Right atrium auricular region (tissue), 2 donors: Measurements from ENCODE around the gene FAM53B. TPM values are rescaled to one million over a fixed set of nuclear protein-coding genes. Genes with fewer than 3 reads are reported as not detected.

Experiments
- DNase-seq: peaks from one replicate; pipeline ENCODE4 v3.0.0-alpha.2; 2019; ENCODE audit warnings: low spot score
- H3K27ac ChIP-seq, 2 donors: fragments of 200-600 bp; sonication (generic); 1 replicate in 1 of 2; 2 replicates in 1 of 2; pipeline ENCODE4 v1.5.1; 2016 to 2019
- H3K27me3 ChIP-seq, 2 donors: fragments of 200-600 bp; sonication (generic); one replicate each; pipeline versions ENCODE4 v1.5.1 to v1.6.0; 2017 to 2019
- H3K36me3 ChIP-seq: fragments of 200-600 bp; sonication (generic); one replicate; pipeline ENCODE4 v1.5.1; 2016
- H3K4me1 ChIP-seq, 2 donors: fragments of 200-600 bp; sonication (generic); one replicate each; pipeline versions ENCODE4 v1.5.1 to v1.6.0; 2017 to 2019
- H3K4me3 ChIP-seq, 2 donors: fragments of 200-600 bp; sonication (generic); 1 replicate in 1 of 2; 2 replicates in 1 of 2; pipeline ENCODE4 v1.5.1; 2017 to 2019; ENCODE audit warnings: mild to moderate bottlenecking in 1 of 2, moderate library complexity in 1 of 2
- H3K9me3 ChIP-seq, 2 donors: fragments of 200-600 bp; sonication (generic); one replicate each; pipeline ENCODE4 v1.5.1; 2019
- total RNA-seq, 2 donors: library from RNA; depleted of rRNA; stranded (reverse); fragments of >200 nt; gene quantifications; one replicate each; pipeline ENCODE4 v1.1.0, GENCODE V29; 2016
- TF ChIP-seq, protein P1 (sequence below), 2 donors: fragments of 200-600 bp; sonication (generic); IDR thresholded peaks; one replicate each; pipeline ENCODE4 v1.5.1; 2019; ENCODE audit warnings: antibody characterized with exemption in 2 of 2

Gene FAM53B
- total RNA-seq, 2 donors from 2014 or later, result 30.3 to 31.1 TPM

DNA sequence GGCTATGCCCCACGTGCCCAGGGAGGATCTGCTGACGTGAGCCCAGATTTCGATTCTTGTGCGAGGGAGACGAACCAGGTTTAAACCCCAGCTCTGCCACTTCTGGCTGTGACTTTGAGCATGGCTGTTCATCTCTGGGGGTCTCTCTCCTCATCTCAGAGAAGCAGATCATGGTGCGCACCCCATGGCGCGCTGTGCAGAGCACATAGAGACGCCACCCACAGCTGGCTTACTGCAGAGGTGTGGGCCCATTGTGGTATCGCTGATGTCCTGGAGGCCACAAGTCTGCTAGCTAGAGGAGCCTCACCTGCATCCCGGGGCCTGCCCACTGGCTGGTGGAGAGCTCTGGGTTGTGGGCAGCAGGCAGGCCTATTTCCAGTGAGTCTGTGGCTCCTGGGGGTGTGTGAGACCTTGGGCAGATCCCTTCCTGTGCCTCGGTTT, 142.0 kb downstream of the FAM53B start:
- no peak overlapping the region for H3K4me3 ChIP-seq
- H3K4me1 ChIP-seq, result no peaks in the 10 kb centered on the region
- H3K36me3 ChIP-seq, result no peaks in the 10 kb centered on the region
- no peak for DNase-seq
- TF ChIP-seq, protein P1, sequence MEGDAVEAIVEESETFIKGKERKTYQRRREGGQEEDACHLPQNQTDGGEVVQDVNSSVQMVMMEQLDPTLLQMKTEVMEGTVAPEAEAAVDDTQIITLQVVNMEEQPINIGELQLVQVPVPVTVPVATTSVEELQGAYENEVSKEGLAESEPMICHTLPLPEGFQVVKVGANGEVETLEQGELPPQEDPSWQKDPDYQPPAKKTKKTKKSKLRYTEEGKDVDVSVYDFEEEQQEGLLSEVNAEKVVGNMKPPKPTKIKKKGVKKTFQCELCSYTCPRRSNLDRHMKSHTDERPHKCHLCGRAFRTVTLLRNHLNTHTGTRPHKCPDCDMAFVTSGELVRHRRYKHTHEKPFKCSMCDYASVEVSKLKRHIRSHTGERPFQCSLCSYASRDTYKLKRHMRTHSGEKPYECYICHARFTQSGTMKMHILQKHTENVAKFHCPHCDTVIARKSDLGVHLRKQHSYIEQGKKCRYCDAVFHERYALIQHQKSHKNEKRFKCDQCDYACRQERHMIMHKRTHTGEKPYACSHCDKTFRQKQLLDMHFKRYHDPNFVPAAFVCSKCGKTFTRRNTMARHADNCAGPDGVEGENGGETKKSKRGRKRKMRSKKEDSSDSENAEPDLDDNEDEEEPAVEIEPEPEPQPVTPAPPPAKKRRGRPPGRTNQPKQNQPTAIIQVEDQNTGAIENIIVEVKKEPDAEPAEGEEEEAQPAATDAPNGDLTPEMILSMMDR (IDR thresholded peaks at IDR 0.05), result no peak
- no peak overlapping the region for H3K27ac ChIP-seq
- no peaks in the 10 kb centered on the region for H3K27me3 ChIP-seq
- H3K9me3 ChIP-seq, result no peaks in the 10 kb centered on the region

DNA sequence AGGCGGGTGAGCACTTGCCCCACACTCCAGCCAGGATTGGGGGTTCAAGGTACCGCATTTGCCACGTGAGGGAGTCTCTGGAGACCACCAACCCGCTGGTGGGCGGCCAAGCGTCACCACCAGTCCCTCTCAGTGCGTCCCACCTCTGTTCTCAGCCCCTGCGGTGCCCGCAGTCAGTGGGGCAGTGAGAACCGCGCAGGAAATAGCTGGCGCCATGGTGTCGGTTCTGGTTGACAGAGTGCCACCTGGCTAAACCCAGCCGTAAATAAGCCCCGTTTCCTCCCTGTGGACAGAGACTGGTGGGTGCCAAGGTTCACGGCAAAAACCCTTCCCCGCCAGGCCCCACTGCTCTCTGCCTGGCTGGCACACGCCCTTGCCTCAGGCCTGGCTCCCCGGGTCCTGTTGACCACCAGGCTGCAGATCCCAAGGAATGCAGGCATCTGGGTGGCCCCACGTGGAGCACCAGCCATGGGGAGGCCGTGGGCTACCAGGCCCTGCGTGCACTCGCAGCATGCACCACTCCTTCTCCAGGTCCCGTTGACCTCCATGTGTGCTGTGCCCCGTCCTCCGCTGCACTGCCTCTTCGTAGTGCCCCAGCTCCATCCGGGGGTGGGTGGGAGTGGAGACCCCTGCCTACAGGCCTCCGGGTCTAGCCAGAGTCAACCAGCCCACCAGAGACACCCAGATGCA, 142.6 kb downstream of the FAM53B start:
- DNase-seq, result no peak

DNA sequence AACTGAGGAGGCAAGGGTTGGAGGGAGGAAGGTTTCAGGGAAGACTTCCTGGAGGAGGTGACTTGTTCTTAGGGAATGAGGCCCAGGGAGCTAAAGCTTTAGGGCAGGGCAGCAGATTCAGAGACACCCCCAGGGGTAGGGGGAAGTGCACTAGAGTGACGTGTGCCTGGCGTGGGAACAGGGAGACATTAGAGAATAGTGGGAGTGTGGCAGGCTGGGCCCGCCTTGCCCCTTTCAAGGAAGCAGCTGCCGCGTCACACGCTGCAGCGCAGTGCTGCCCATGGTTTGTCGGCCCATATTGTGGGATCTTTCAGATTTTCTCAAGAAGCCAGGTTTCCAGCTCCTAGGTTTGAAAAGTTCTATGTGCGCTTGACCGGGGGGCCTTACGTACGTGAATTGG, 143.2 kb downstream of the FAM53B start:
- DNase-seq, result no peak
- Histone ChIP-seq H3K36me3 (no peaks in the 10 kb centered on the region), H3K9me3 (no peaks in the 10 kb centered on the region), H3K4me3 (no peak overlapping the region), H3K27me3 (no peaks in the 10 kb centered on the region), H3K4me1 (no peaks in the 10 kb centered on the region), H3K27ac (no peak overlapping the region)
- TF ChIP-seq, protein P1 (IDR thresholded peaks at IDR 0.05), result no peak

More for the DNA sequence above, 142.6 kb downstream of the FAM53B start:
- Histone ChIP-seq H3K4me1 (no peaks in the 10 kb centered on the region), H3K27me3 (no peaks in the 10 kb centered on the region), H3K9me3 (no peaks in the 10 kb centered on the region), H3K36me3 (no peaks in the 10 kb centered on the region), H3K4me3 (no peak overlapping the region), H3K27ac (no peak overlapping the region)
- TF ChIP-seq, protein P1 (IDR thresholded peaks at IDR 0.05), result no peak

DNA sequence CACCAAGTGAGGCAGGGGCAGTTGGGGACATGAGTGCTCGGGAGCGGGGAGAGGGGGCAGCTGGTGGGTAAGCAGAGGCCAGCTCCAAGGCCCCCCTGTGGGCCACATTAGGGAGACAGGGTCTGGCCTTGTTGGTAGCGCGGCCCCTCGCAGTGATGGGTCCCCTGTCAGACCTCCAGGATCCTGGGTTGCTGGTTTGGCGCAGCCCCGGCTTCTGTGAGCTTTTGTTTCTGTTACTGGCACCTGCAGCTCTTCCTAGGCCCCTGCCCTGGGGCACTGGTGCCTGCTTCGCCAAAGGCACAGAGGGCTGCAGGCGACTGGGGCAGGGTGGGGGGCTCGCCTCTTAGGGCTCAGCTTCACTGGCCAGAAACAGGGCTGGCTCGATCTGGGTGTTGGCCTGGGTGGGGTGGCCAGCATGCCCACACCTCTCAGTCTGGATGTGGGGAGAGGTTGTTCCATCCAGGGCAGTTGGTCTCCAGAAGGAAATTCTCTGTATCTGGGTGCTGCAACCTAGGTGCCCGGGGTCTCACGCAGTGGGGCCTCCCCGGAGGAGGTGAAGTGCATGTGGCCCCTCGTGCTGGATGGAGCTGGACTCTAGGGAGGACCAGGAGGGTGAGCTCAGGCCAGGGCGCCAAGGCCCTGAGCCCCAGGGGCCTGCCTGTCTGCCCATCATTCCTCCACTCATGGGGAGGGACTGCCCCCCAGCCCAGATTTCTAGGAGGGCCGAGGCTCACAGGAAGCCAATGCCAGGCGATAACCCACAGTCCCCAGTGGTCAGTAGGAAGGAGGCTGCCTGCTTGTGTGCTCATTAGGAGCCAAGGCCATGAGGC, 143.9 kb downstream of the FAM53B start:
- no peak overlapping the region for H3K4me3 ChIP-seq
- H3K9me3 ChIP-seq, result no peaks in the 10 kb centered on the region
- DNase-seq, result no peak
- no peaks in the 10 kb centered on the region for H3K27me3 ChIP-seq
- H3K27ac ChIP-seq, result no peak overlapping the region
- no peaks in the 10 kb centered on the region for H3K36me3 ChIP-seq
- no peaks in the 10 kb centered on the region for H3K4me1 ChIP-seq
- TF ChIP-seq, protein P1 (IDR thresholded peaks at IDR 0.05), result no peak

DNA sequence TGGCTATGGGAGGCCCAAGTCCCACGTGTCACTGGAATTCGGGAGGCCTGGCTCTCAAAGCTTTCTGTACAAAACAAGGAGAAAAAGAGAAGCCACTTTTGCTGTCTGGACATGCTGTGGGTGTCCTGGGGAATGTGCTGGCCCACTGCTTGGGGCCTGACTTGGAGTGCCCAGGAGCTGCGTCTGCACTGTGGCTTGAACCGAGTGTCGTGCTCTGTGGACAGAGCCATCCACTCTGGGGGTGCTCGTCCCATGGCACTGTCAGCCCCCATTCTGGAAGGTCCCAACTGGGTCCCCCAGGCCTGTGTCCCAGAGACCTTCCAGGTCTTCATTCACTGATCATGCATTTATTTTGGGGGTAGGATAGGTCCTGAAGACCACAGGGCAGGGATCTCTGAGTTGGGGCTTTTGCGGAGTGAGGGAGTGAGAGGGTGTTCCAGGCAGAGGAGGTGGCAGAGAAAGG, 144.6 kb downstream of the FAM53B start:
- no peak for DNase-seq
- H3K4me1 ChIP-seq, result no peaks in the 10 kb centered on the region
- H3K4me3 ChIP-seq, result no peak overlapping the region
- H3K27me3 ChIP-seq, result no peaks in the 10 kb centered on the region
- H3K9me3 ChIP-seq, result no peaks in the 10 kb centered on the region
- no peak overlapping the region for H3K27ac ChIP-seq
- no peaks in the 10 kb centered on the region for H3K36me3 ChIP-seq
- TF ChIP-seq, protein P1 (IDR thresholded peaks at IDR 0.05), result no peak
